Right hindlimb (tissue), 1 donor: Measurements from ENCODE around the gene PIGL.
"Not testable (repeated sequence)": the region's sequence is repeated elsewhere in the genome, so short reads cannot be mapped to it uniquely, and the experiment has no call there.

Experiments used
- DNase-seq: peaks from one replicate; pipeline ENCODE4 v3.0.0-alpha.2; 2018

The PIGL gene

DNA sequence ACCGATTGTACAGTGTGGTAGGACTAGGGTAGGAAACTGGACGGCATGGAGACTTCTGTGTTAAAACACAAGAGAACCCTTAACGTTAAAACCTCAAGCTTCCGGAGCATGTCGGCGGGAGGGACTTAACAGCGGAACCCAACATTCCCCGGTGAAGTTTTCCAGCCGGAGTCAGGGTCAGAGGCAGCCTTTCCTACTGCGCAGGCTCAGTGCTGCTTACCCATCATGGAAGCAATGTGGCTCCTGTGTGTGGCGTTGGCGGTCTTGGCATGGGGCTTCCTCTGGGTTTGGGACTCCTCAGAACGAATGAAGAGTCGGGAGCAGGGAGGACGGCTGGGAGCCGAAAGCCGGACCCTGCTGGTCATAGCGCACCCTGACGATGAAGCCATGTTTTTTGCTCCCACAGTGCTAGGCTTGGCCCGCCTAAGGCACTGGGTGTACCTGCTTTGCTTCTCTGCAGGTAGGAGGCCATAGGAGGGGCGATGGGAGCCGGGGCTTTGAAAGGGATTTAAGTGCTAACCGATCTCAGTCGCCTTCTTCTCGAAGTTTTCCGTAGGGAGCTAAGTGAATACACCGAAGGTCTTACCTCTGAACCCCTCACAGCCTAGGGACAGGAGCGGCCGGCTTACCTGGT, at the start of gene PIGL:
Gene PIGL, plus strand, starts transcription at position 209 of the 634 bp plus-strand sequence. Its CDS starts 17 bp downstream, at position 226.
- peak; percentile 95 for DNase-seq

DNA sequence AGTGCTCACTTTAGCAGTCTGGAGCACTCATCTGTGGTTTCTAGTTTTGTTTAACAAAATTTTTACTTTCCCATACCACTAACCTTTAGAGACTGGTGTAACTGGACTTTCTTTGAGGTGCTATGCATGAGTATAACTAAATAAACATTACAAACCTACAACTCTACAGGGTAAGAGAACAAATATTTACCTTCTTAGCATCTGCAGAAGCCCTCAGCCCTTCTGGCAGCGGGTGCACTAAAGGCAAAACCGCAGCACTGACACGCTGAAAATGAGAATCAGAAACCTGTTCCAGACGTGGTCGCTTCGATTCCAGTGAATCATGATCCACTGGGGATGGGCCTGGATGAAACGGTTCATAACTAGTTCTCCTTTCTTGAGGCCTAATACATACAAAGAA, 45.4 kb upstream of the PIGL start:
- DNase-seq = no peak

DNA sequence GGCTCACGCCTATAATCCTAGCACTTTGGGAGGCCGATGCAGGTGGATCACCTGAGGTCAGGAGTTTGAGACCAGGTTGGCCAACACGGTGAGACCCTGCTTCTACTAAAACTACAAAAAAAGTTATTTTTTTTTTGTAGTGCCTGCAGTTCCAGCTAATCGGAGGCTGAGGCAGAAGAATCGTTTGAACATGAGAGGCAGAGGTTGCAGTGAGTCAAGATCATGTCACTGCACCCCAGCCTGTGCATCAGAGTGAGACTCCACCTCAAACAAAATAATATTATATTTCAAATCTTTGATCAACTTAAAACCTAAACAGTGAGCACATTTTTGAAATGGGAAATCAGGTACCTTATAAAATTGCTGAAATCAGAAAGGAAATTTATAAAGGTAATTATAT, 38.2 kb upstream of the PIGL start:
- no peak for DNase-seq

DNA sequence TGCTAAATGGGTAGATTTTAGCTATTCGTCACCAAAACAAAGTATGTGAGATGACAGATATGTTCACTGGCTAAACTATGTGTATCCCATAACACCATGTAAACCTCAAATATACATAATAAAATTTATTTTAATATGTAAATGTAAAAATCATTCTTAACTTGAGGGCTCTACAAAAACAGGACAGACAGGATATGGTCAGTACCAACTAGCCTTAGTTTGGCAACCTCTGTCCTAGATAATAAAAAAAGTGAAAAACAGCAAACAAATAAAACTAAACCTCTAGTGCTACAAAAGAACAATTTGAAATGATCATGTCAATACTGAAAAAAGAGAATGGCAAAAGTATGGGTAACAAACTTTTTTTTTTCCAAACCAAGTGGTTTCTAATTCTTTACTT, 35.4 kb upstream of the PIGL start:
- DNase-seq = no peak

DNA sequence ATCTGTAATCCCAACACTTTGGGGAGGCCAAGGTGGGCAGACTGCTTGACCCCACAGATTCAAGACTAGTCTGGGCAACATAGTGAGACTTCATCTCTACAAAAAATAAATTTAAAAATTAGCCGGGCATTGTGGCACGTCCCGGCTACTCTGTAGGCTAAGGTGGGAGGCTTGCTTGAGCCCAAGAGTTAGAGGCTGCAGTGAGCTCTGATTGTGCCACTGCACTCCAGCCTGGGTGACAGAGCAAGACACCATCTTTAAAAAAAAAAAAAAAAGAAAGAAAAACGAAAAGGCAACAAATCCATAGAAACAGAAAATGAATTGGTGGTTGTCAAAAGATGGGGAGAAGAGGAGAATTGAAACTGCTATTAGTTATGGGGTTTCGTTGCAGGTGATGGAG, 29.4 kb upstream of the PIGL start:
- no peak for DNase-seq

DNA sequence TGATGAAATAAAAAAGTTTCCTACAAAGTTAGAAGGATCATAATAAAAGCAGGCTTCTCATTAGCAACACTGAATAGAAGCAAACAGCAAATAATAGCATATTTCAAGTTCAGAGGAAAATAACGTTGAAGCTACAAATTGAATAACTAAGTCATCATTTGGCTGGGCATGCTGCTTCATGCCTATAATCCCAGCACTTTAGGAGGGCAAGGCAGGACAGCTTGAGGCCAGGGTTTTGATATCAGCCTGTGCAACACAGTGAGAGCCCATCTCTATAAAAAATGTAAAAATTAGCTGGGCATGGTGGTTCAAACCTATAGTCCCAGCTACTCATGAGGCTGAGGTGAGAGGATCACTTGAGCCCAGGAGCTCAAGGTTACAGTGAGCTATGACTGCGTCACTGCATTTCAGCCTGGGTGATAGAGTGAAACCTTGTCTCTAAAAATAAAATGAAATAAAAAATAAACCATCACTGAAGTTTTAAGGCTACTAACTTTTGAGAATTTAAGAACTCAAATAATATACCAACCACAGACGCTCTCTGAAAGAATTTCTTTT, 27.1 kb upstream of the PIGL start:
- no peak for DNase-seq

DNA sequence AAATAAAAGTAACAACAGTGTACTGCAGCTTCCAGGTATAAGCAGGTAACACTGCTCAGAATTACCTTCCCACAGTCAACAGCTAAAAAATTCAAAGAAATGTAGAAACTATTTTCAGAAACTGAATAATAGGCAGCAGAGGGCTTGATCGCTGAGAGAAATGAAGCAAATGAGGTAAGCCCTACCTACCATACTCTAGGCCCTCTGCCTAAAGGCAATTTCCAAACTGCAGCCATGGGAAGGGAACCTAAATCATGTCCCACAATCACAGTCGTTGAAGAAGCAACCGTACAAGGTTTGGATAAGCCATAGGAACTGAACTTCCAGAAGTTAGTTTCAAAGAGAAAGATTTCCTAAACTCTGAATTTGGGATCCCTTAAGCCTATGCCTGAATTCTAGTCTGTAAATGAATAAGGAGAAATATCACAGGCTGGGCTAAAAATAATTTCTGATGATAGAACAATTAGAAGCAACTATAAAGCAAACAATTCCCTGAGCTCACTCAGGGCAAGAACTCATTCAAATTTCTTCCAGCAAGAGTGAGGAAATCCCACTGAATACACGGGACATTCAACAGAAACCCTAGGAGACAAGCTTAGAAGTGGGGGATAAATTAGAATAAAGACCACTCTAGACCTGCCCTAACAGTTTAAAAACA, 26.2 kb upstream of the PIGL start:
- DNase-seq = no peak

DNA sequence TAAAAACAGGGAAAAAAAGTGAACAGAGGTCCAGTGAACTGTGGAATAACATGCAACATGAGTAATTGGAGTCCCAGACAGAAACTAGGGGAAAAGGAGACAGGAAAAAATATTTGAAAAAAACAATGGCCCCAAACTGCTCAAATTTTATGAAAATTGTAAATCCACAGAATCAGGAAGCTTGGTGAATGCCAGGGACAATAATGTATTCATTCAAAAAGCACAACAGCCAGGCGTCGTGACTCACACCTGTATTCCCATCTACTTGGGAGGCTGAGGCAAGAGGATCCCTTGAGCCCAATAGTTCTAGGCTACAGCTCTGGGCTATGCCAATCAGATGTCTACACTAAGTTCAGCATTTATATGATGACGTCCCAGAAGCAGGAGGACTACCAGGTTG, 25.4 kb upstream of the PIGL start:
- DNase-seq = no peak

DNA sequence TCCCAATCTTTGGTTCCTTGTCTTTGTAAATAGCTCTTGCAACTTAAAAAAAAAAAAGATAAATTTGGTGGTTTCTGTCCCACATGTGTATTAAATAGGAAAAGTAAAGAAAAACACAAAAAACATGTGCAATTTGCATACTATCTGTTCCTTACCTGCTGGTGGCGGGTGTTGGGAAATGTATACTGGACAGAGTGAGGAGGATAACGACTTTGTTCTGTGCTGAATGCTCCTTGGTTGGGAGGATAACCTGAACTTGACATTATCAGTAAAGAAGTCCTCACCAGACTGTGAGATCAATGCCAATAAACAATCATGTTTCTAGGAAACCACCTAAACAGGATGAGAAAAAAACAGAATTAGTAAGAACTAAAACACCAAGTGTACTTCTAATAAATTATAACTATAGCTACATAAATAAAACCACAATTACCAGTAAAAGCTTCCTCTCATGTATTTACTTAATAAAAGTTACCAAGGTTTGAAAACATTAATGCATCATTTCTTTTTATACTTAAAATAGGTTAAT, 22.6 kb upstream of the PIGL start:
- DNase-seq = not testable (repeated sequence)

DNA sequence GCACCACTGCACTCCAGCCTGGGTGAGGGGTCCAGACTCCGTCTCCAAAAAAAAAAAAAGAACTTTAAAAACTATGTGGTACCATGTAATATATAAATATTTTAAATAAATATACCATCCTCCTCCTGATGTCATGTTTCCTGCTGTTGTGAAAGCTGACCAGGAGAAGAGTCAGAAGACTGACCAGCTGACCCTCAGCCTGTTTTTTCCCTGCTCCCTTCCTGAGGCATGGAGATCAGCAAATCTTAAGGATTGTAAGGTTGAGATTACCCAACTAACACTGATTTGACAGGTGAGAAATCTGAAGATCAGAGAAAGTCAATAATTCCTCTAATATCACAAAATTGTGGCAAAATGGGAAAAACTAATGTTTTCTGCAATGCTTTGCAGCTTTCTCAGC, 19.7 kb upstream of the PIGL start:
- DNase-seq = no peak

DNA sequence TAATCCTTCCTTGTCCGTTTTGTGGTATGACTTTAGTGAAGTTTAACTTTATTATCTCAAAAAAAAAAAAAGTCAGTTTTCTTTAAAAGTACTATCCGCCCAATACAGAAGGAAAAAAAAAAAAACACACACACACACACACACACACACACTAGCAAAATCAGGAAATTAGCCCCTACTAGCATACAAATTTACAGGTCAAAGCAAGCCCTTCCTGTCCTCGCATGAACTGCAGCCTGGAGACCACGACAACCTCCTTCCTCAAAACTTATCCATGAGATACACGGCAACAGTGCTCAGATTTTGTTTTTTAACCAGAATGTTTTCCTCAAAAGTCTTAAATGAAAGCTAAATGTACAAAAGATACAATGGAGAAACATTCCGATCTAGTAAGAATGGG, 17.9 kb upstream of the PIGL start:
- DNase-seq = no peak

DNA sequence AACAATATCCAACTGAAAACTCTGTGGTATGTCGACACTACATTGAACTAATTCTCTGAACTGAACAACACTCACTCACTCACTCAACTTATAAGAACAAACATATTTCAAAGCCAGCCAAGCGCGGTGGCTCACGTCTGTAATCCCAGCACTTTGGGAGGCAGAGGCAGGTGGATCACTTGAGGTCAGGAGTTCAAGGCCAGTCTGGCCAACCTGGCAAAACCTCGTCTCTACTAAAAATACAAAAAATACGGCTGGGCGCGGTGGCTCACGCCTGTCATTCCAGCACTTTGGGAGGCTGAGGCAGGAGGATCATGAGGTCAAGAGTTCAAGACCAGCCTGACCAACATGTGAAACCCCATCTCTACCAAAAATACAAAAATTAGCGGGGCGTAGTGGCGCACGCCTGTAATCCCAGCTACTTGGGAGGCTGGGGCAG, 15.3 kb upstream of the PIGL start:
- not testable (repeated sequence) for DNase-seq

DNA sequence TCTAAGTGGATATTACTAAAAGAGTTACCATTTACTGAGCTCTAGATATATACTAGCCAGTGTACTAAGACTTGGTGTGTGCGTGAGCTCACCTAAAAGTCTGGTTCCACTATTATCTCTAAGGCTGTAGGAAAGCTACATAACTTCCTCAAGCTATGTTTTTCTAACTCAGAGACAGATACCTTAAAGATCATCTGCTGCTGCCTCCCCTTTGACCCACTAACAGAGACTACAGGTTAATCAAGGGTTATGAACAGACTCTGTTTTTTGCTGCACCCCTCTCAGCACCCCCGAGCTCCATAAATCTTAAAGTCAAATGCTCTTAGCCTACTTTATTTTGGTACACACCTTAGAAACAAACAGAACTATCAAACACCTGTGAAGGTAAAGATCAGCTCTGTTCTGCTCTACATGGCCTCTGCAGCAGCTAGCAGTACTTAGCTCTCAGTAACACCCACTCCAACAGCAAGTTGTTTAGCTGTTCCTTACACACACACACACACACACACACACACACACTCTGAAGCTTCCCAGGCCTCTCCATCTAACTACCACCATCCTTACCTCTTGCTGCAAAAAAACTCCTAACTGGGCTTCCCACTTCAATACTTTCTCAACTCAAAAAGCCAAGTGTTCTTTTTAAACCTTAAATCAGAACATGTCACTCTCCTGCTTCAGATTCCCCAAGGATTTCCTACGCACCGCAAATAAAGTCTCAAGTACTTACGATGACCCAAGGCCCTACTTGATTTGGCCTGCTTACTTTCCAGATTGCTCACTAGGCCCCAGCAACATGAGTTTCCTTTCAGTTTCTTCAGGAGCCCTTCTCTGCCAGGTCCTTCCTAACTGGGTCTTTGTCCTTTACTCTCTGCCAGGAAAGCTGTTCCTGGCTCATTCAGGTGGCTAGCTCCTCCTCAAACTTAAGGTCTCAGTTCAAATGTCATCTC, 14.2 kb upstream of the PIGL start:
- not testable (repeated sequence) for DNase-seq

DNA sequence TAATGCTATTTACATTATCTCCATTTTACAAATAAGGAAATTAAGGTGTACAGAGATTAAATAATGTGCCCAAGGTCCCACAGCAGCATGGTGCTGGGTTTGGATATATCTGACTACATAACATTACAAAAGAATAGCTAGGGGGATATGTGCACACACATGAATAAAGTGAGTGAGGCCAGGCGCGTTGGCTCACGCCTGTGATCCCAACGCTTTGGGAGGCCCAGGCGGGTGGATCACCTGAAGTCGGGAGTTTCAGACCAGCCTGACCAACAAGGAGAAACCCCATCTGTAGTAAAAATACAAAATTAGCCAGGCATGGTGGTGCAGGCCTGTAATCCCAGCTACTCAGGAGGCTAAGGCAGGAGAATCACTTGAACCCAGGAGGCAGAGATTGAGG, 12.2 kb upstream of the PIGL start:
- not testable (repeated sequence) for DNase-seq

DNA sequence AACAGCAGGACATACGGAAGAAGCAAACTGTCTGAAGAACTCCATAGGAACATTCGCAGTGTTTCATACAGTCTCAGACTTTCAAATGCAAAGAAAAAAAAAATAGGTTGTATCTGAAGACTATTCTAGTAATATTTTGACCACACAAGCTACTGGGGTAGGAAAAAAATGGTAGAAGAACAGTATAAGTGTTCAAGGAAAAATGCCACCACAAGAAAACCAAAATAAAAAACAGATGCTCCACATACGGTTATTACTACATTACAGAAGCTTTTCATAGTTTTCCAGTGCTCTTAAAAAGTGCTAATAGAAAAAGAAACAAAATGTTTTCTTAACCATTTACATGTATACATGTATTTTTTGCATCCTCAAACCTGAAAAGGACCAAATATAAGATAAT, 5.4 kb upstream of the PIGL start:
- DNase-seq = no peak

DNA sequence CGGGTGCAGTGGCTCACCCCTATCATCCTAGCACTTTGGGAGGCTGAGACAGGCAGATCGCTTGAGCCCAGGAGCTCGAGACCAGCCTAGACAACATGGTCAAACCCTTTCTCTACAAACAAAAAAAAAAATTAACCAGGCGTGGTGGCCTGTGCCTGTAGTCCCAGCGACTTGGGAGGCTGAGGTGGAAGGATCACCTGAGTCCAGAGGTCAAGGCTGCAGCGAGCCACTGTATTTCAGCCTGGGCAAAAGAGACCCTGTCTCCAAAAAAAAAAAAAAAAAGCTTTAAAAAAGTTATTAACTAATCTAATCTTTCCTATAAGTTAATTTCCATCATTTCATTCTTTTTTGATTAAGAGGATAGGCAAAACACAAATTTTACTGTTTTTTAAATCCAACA, 4.2 kb upstream of the PIGL start:
- no peak for DNase-seq

DNA sequence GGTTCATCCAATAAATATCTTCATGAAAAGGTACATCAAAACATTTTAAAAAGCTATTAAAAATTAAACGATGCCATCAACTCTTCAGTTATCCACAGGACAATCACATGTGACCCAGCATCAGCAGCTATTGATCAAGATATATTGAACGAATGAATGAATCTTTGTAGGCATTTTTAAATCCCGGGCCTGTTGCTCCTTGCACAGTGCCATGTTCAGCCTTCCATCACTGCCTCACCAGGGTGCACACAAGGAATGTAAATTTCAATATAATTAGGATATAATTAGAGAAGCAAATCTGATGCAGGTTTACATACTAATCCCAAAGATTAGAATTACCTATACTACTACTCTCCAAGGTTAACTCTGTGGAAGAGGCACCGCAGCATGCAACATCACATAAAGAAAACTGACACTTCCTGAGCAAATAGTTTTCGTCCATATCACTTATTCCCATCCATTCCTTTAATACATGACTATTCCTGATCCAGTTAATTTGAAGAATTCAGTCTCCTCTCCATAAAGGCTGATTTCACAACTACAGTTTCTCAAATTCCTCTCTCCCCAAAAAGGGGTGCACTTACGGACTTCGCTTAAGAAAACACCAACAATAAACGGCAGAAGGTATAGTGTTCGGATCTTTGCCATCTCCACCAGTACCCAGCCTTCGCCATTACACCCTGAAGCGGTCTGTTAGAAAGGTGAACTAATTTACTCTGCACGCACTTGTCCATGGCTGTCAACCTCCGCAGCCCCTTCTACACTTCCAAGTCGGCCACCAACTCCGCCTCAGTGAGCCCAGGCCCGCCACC, 2.6 kb upstream of the PIGL start:
- DNase-seq = no peak

DNA sequence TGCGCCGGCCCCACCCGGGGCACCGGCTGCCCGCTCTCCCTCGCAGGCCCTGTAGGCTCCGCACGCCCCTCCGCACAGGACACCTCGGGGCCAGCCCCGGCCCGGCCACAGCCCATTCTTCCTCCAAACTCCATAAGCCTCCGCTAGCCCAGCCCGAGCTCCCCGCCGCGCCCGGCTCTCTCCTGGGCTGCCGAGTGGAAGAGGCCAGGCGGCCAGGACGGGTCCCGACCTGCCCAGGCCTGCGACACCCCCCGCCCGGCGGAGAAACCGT, 2.1 kb upstream of the PIGL start:
- DNase-seq = peak; percentile 67

DNA sequence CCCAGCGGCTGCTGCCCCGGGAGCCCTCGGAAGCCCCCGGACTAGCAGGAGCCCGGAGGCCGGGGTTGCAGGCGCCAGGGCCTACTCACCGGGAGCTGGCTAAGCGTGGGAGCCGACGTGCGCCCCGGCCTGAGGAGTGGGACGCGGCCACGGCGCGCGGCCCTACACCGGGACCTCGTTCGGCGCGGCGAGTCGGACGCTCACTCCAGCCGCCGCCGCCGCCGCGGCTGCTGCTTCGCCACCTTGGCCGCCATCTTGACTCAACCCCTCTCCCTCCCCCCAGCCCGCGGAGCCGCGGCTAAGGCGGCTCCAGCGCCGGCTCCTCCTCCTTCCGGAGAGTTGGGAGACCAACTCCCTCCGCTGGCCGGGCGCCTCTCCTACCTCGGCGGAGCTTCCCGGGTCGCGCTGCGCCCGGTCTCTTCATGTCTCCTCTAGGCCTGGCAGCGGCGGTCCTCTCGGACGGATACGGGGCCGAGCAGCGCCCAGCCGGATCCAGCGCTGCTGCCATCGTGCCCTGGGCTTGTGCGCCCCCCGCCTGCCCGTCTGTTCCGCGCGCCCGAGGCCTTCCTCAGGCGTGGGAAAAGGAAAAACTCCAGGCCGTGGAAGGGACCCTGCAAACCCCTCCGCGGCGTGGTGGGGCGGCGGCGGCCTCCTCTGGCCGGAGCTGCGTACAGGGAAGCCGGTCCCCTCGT, 1.6 kb upstream of the PIGL start, which contains the start of gene NCOR1:
Gene NCOR1, minus strand, starts transcription at position 262 of the 692 bp plus-strand sequence. CDS start 20,965 bp downstream, outside the sequence.
- DNase-seq = peak; percentile 96

DNA sequence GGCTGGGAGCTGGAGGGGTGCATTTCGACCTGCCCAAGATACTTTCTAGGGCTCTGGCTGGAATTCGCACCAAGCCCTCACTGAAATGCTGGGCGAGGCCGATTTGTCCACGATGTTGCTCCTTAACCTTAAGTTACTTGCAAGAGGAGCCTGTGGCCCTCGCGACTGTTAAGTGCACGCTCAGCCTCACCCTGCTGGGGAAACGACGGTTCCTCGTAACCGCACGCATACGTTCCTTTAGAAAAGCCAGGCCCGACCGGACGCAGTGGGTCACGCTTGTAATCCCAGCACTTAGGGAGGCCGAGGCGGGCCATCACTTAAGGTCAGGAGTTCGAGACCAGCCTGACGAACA, 1.1 kb upstream of the PIGL start:
- no peak for DNase-seq

DNA sequence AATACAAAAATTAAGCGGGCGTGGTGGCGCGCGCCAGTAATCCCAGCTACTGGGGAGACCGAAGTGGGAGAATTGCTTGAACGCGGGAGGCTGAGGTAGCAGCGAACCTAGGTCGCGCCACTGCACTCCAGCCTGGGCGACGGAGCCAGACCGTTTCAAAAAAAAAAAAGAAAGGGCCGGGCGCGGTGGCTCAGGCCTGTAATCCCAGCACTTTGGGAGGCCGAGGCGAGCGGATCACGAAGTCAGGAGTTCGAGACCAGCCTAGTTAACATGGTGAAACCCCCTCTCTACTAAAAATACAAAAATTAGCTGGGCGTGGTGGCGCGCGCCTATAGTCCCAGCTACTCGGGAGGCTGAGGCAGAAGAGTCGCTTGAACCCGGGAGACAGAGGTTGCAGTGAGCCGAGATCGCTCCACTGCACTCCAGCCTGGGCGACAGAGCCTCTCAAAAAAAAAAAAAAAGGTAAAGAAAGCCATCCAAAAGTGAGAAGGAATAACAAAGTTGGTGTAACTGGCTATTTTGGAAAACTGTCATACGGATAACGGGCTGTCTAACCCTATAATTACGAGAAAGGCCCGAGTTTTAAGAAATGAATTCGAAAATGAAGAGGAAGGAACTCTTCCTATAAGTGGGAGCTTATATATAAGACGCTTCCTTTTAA, 539 bp upstream of the PIGL start:
- DNase-seq = not testable (repeated sequence)
